Retina (tissue), 1 donor: Measurements from ENCODE around the gene FCGR3A.
"Not testable (repeated sequence)": the region's sequence is repeated elsewhere in the genome, so short reads cannot be mapped to it uniquely, and the experiment has no call there.

ENCODE experiments used
- DNase-seq: peaks from one replicate; pipeline ENCODE4 v3.0.0-alpha.2; 2016

The FCGR3A gene

GRCh38 chr1:161549652-161550051 is at the start of gene FCGR3A:
Gene FCGR3A (minus strand): TSS chr1:161549818. CDS start chr1:161549736, 82 bp downstream.
- DNase-seq, result no peak

GRCh38 chr1:161597077-161597476 is 47.5 kb upstream of the FCGR3A start:
- DNase-seq, result not testable (repeated sequence)

GRCh38 chr1:161595583-161595982 is 46.0 kb upstream of the FCGR3A start:
- not testable (repeated sequence) for DNase-seq

DNA sequence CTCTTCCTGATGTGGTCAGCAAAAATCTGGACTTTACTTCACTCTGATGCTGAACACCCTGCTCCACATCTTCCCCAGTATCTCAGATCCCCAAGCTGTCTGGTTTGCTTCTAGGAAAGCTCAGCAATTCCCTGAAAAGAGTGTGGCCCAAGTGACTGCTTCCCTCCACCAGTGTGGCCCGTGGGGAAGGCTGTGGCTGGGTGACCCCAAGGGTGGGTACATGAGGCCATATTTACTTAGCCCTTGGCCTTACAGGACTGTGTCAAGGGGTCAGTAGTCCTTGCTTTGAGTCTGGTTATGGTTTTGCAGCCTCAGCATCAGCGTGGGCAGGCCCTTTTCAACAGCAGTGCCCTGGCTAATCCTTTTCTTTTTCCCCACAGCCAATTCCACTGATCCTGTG is 45.6 kb upstream of the FCGR3A start:
- not testable (repeated sequence) for DNase-seq

DNA sequence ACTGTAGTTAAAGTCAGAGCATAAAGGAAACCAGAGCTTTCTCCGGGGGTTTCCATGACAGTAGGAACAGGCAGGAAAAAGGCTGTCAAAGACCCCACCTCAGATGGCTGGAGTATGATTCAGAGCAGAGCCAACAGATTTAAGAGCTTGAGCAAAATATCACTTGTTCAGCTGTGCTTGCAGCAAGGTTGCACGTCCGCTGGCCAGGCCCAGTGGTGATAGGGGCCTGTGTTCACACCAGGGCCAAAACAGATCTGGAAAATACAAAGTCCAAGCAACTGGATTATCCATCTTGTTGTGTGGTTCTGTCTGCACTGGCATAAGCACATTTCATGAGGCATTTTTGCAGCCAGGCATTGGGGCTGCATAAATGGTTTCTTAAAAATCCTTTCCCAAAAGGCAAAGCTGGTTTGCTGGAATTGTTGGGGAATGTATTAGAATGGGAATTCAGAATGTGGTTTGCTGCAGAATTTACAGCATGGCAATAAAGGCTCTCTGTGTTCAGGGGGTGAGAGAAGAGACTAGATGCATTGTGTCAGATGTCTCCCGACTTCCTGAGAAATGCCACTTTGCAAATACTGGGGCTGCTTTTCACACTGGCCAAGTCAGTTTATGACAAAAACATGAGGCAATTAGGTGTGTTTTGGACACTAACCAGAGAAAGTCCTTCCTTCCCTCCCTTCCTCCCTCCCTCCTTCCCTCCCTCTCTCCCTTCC is 44.8 kb upstream of the FCGR3A start:
- not testable (repeated sequence) for DNase-seq

DNA sequence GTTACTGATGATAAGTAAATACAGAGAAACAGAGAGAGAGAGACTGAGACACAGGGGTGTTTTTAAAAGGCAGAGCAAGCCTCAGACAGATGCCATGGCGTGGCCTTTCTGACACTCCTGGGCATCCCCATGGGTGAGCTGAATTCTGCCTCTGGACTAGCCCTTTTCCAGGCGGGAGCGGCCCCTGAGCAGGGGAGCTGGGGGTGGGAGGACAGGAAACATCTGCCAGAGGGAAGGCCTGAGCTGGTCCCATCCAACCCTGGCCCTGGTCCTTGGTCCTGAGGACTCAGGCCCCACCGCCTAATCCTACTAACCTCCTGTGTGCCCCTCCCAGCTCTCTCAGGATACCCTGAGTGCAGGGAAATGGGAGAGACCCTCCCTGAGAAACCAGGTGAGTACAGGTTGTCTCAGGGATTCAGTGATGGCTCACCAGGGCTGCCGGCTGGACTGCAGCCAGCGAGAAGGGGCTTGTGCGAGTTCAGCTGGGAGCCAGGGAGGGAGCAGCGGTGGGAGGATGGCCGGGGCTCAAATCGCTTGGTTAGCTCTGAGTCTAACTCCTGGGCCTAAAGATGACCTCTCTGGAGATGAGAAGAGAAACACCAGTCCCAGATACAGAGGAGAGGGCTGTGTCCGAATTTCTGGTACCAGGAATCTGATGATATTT is 43.6 kb upstream of the FCGR3A start:
- not testable (repeated sequence) for DNase-seq

DNA sequence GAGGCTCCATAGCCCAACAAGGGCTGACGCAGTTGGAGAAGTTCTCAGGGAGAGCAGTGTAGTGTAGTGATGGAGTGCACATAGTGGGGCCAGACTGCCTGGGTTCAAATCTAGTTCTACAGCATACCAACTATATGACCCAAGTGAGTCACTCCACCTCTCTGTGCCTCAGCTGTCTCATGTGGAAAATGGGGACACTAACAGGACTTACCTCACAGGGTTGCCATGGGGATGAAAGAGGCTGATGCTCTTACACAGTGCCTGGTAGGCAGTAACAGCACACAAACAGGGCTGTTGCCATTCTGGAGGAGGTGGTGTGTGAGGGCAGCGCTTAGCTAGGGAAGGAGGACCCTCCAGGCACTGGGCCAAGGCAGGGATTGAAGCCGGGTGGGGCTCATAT is 43.0 kb upstream of the FCGR3A start:
- DNase-seq, result not testable (repeated sequence)

DNA sequence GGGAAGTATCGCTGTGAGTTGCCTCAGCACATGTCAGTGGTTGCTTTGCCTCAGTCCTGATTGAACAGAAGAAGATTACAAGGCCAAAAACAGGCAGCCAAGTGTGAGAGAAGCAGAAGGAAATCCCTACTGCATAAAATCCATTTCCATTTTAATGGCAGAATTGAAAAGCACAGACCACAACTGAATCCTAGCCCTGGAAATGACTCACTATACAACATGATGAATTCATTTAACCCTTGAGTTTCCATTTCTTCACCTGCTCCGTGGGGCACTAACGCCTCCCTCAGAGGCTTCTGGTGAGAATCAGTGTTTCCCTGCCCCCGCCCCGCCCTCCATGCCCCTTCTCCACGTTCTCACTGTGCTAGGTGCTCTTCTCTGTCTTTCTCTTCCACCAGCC is 40.3 kb upstream of the FCGR3A start:
- not testable (repeated sequence) for DNase-seq

DNA sequence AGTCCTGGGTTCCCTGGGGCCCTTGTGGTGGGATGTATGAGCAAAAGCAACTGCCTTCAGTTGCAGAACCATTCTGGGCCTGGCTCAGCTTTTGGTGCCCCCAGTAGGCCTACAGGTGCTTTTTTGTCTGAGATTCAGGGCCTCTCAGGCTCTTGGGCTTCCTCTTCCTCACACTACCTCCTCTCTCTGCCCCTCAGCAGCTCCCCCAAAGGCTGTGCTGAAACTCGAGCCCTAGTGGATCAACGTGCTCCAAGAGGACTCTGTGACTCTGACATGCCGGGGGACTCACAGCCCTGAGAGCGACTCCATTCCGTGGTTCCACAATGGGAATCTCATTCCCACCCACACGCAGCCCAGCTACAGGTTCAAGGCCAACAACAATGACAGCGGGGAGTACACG is 39.7 kb upstream of the FCGR3A start:
- DNase-seq, result not testable (repeated sequence)

- not testable (repeated sequence) for DNase-seq
Observed at GRCh38 chr1:161588596-161588995, 39.0 kb upstream of the FCGR3A start.

GRCh38 chr1:161582882-161583281 is 33.3 kb upstream of the FCGR3A start:
- DNase-seq, result not testable (repeated sequence)

DNA sequence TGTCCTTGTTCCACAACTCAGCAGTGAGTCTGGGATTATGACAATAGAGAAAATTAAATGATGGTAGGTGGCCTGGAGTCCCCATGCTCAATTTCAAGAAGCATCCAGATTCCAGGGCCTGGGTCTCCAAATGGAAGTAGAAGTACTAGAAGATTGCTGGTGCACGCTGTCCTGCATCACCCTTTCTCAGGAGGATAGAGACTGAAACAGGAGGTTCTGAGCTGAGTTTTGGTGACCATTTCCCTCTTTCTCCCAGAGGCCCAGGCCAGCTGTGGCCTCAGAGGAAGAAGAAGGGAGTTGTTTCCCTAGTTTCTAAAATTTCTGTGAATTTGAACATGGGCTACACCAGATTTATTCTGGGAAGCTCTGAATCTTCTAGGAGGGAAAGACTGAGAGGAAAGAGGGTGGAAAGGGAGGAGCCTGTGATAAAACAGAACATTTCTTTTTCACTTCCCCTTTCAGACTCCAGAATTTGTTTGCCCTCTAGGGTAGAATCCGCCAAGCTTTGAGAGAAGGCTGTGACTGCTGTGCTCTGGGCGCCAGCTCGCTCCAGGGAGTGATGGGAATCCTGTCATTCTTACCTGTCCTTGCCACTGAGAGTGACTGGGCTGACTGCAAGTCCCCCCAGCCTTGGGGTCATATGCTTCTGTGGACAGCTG is 31.4 kb upstream of the FCGR3A start:
- not testable (repeated sequence) for DNase-seq

DNA sequence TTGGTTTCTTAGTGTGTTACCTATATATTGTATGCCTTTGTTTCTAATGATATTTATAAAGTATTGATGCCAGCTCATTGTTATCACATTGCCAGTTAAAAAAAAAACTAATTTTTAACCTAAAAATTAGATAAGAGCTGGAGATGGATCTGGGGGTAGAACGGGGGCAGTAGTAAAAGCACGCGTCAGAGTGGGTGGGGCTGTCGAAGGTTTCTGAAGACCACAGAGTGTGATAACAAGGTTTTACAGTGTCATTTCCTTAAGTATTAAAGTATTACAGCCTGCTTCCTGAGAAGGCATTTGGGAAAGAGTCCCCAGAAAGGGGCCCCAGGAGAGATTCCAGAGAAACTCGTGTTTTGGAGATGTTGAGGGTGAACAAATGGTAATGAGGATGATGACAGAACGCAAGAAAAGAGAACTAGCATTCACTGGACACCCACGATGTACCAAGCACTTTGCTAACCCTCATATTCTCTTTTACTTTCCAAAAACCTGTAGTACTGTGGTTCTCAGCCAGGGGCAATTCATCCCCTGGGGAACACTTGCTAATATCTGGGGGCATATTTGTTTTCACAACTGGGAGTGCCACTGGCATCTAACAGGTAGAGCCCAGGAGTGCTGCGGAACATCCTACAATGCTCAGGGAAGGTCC is 30.4 kb upstream of the FCGR3A start:
- DNase-seq, result not testable (repeated sequence)

DNA sequence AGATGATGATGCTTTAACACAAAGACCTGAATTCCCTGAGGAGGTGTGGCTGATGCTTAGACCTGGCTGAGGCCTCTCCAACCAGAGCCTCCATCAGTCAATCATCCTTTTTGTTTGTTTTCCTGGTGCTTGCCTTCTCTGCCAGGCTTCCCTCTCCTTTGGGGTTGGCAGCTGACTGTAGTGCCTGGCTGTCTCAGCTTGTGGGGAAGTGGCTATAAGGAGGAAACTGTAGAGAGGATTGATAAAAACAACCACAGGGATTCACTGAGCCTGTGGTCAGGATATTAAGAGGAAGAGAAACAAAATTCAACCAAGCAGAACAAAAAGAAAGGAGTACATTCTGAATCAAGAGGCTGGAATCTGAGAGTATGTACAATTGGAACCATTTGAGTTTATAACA is 27.1 kb upstream of the FCGR3A start:
- not testable (repeated sequence) for DNase-seq

GRCh38 chr1:161571703-161572102 is 22.1 kb upstream of the FCGR3A start:
- DNase-seq, result not testable (repeated sequence)

DNA sequence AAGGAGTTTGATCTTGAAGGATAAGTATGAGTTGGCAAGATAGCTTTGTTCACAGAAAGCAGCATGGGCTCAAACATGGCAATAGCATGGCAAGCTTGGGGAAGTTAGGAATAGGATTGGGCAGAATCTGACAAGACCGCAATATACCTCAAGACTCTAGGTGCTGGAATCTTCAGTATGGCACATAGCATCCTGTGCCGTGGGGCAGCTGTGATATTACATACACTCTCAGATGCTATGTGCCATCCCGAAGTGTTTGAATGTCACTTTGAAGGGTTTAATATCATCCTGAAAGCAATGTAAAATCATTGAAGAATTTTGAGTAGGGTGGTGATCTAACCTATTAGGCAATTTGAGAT is 17.0 kb upstream of the FCGR3A start:
- not testable (repeated sequence) for DNase-seq

DNA sequence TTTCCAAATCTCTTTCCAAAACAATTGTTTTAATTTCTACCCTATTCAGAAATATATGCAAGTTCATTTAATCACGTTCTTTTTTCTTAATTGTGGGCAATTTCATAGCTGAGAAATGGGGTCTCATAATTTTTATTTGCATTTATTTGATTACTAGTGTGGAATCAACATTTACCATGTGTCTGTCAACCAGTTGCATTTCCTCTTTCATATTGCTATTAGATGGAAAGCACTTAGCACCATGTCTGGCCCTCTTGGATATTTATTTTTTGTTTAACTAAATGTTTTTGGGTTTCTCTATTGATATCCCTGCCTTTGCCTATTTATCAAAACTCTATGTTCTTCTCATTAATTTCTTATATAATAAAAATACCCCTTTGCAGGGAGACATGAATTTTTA is 13.9 kb upstream of the FCGR3A start:
- DNase-seq, result not testable (repeated sequence)

DNA sequence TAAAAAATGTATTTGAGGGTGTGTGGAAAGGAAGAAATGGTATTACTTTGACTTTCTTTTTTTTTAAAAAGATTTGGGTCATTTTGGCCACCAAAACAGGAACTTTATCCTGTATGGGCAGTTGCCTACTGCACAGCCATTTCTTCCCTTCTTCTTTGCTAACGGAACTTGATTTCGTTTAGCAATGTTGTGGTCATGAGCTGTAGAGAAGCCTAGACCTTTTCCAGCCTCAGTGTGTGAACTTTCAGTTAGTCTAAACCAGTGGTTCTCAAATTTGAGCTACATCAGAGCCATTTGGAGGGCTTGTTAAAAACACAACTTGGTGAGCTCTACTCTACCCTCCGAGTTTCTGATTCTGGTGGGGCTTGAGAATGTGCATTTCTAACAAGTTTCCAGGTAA is 12.8 kb upstream of the FCGR3A start:
- not testable (repeated sequence) for DNase-seq

DNA sequence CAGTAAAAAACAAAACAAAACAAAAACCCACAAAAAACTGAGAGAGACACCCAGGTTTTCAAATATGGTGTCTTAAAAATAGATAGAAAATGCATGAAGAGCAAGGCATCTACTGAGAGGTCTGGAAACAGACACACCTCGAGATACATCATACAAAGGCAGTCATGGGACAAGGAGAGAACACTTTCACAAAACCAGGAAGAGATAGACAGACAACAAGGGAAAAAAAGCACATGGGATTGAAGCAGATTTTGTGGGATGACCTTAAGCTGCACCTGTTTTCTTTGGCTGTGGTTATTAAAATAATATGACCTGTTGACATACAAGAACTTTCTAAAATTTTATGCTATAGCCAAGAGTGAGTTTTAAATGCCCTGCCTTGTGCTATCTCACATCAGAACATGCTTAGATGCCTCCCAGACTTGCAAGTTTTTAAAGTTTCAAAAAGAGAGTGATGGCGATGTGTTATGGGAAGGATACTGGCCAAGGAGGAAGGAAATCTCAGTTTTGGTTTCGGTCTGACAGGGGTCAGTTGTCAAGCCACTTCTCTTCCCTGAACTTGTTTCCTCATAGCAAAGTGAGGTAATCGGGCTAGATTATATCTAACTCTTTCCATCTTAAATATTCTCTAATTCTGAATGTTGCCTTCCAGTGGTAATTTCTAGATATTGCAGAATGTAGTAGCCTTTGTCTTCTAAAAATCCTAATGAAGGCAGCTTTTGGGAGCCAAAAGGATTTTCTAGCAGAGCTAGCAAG is 11.5 kb upstream of the FCGR3A start:
- DNase-seq, result not testable (repeated sequence)

DNA sequence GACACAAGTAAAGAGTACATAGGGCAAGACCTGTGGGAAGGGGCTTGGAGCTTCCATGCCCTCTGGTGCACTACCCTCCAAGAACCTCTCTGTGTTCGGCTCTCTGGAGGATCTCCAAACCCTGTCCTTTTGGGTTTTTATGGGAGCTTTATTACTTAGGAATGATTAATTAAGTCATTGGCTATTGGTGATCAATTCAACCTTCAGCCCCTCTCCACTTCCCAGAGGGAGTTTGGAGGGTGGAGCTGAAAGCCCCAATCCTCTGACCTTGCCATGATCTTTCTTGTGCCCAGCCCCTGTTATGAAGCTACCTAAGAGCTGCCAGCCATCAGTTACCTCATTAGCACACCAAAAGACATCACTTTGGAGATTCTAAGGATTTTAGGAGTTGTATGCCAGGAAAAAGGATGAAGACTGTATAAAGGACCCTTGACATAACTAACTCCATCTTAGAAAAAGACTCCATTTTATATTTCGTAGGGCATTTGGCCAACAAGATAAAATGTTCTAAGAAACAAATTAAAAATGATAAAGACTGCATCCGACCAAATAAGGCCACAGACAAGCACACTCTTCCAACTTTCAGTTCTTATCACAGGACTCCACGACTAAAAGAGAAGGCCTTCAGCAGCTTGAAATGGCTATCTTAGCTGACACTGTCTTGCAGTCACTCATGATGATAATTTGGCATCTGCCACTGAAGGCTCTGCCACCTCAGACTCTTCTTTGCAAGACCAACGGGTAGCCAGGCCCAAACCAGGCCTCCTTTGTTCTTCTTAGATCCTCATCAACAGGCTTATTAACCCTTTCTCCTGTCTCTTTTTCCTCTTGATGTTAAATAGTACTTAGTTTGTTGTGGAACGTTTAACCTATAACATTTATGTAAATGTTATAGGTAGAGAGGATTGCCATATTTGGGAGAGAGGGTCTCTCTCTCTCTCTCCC is 8.2 kb upstream of the FCGR3A start:
- not testable (repeated sequence) for DNase-seq

- DNase-seq, result not testable (repeated sequence)
Observed at GRCh38 chr1:161556990-161557389, 7.4 kb upstream of the FCGR3A start.
